ENCODE measurements around the gene MORN5. TPM values are rescaled to one million over a fixed set of nuclear protein-coding genes. Genes with fewer than 3 reads are reported as not detected.

The MORN5 gene
- total and polyA plus RNA-seq, 9 of the 15 experiments (the other 6 are each of a cell fraction or from before 2014, with no cell fraction given) = not detected

DNA sequence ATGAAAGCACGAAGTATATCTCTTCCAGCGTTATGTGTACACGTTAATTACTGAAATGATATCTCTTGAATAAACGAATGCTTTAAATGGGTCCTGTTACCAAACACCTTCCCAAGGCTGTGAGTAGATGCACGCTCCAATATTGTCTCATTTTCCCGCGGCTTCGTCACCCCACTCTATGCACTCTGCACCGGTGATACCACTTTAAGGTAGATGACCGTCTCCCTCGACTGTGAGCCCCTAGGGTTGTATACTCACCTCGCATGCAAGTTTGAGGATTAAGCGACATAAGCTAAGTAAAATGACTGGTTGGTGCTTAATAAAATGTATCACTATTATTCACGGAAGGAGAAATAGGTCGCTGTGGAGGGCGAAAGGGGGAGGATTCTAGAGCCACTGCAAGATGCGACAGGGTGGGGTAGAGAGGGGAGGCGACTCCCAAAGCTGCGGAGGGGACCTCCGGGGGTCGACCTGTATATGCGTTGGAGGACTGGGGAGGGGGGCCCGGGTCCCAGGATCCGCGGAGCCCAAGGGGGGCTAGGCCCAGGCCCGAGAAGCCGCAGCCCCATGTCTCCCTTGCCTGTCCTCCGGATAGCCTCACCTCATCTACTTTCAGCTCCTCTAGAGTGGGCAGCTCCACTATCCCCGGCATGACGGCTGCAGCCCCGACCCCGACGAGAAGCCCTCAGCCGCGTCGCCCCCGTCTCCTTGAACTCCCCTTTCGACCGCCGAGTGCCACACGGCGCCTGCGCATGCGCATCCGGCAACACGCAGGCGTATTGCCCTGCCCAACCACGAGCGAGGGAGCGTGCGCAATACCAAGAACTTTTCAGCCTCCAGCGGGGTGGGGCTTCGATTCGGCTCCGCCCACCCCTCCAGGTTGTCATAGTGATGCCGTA is at the start of gene MORN5, which contains the start of gene NDUFA8 (continued):
- TF ChIP-seq, protein P1, sequence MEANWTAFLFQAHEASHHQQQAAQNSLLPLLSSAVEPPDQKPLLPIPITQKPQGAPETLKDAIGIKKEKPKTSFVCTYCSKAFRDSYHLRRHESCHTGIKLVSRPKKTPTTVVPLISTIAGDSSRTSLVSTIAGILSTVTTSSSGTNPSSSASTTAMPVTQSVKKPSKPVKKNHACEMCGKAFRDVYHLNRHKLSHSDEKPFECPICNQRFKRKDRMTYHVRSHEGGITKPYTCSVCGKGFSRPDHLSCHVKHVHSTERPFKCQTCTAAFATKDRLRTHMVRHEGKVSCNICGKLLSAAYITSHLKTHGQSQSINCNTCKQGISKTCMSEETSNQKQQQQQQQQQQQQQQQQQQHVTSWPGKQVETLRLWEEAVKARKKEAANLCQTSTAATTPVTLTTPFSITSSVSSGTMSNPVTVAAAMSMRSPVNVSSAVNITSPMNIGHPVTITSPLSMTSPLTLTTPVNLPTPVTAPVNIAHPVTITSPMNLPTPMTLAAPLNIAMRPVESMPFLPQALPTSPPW (CRISPR knock-in tag; IDR thresholded peaks at IDR 0.05) = 0 out of 2 replicates have a peak, but pooled peaks have one; percentile 46
- TF ChIP-seq RBBP5 (IDR thresholded peaks at IDR 0.05; ENCODE audit: borderline replicate concordance, insufficient read depth, low read length, poor library complexity, severe bottlenecking) (peak; percentile 86), ZNF184 (CRISPR knock-in tag; IDR thresholded peaks at IDR 0.05) (peak; percentile 61; the same call in 1 of the 2 replicates), SMARCA4 (IDR thresholded peaks at IDR 0.05) (0 out of 2 replicates have a peak, but pooled peaks have one; percentile 10), DNMT1 (IDR thresholded peaks at IDR 0.05) (peak; percentile 17; the same call in 1 of the 2 replicates), POLR2G (IDR thresholded peaks at IDR 0.05; ENCODE audit: low read depth, low read length) (peak; percentile 84), ZNF445 (CRISPR knock-in tag; IDR thresholded peaks at IDR 0.05; ENCODE audit: low read depth) (no peak), ATF7 (IDR thresholded peaks at IDR 0.05) (peak; percentile 79), CTCFL (IDR thresholded peaks at IDR 0.05; ENCODE audit: borderline replicate concordance, insufficient read depth, low read depth, low read length, poor library complexity, severe bottlenecking) (peak; percentile 0), POLR2B (IDR thresholded peaks at IDR 0.05; ENCODE audit: low read depth, partially characterized antibody) (peak; percentile 95), SIN3A (IDR thresholded peaks at IDR 0.05; ENCODE audit: borderline replicate concordance in 2 of 2, control insufficient read depth in 1 of 2, low read depth in 2 of 2, low read length in 2 of 2) (peak in 1 of 2 experiments; percentile 40; a peak in 1 of 4 replicates), ZBTB7A (IDR thresholded peaks at IDR 0.05; ENCODE audit: borderline replicate concordance, control insufficient read depth, low read depth, low read length) (no peak; the same call in 1 of the 2 replicates), SMAD4 (CRISPR knock-in tag; conservative IDR thresholded peaks at IDR 0.05) (0 out of 2 replicates have a peak, but pooled peaks have one; percentile 29), NONO (IDR thresholded peaks at IDR 0.05; ENCODE audit: low read depth in 2 of 2, low read length in 1 of 2) (peak in 1 of 2 experiments; percentile 66; a peak in 1 of 4 replicates)
- TF ChIP-seq, protein P2, sequence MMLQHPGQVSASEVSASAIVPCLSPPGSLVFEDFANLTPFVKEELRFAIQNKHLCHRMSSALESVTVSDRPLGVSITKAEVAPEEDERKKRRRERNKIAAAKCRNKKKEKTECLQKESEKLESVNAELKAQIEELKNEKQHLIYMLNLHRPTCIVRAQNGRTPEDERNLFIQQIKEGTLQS (IDR thresholded peaks at IDR 0.05) = no peak
- TF ChIP-seq, protein P2 (CRISPR knock-in tag; conservative IDR thresholded peaks at IDR 0.05) = no peak

All from K562 (cell line).